ENCODE data around the gene TMPRSS12.

DNA sequence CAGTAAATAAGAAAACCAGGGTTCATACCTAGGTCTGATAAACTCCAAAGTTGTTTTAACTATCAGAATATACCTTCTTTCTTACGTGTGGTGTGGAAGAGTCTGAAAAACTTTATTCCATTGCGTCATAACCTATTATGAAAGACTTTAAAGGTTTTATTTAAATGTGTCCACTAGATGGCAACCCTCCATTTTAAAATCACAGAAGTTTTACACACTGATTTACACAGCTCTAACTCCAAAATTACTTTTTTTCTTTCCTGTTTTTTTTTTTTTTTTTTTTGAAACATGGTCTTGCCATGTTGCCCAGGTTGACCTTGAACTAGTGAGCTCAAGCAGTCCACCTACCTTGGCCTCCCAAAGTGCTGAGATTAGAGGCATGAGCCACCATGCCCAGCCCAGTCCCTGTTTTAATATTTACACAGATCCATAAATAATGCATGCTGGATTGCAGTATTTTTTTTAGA lies 17.3 kb upstream of the TMPRSS12 start:
- TF ChIP-seq, protein P1, sequence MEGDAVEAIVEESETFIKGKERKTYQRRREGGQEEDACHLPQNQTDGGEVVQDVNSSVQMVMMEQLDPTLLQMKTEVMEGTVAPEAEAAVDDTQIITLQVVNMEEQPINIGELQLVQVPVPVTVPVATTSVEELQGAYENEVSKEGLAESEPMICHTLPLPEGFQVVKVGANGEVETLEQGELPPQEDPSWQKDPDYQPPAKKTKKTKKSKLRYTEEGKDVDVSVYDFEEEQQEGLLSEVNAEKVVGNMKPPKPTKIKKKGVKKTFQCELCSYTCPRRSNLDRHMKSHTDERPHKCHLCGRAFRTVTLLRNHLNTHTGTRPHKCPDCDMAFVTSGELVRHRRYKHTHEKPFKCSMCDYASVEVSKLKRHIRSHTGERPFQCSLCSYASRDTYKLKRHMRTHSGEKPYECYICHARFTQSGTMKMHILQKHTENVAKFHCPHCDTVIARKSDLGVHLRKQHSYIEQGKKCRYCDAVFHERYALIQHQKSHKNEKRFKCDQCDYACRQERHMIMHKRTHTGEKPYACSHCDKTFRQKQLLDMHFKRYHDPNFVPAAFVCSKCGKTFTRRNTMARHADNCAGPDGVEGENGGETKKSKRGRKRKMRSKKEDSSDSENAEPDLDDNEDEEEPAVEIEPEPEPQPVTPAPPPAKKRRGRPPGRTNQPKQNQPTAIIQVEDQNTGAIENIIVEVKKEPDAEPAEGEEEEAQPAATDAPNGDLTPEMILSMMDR (IDR thresholded peaks at IDR 0.05), result peak; percentile 69
- TF ChIP-seq TCF7L2 (IDR thresholded peaks at IDR 0.05; ENCODE audit: low read depth, low read length), result no peak
- TF ChIP-seq POLR2AphosphoS5 (IDR thresholded peaks at IDR 0.05; ENCODE audit: low read depth, low read length), result no peak
- TF ChIP-seq, protein P2, sequence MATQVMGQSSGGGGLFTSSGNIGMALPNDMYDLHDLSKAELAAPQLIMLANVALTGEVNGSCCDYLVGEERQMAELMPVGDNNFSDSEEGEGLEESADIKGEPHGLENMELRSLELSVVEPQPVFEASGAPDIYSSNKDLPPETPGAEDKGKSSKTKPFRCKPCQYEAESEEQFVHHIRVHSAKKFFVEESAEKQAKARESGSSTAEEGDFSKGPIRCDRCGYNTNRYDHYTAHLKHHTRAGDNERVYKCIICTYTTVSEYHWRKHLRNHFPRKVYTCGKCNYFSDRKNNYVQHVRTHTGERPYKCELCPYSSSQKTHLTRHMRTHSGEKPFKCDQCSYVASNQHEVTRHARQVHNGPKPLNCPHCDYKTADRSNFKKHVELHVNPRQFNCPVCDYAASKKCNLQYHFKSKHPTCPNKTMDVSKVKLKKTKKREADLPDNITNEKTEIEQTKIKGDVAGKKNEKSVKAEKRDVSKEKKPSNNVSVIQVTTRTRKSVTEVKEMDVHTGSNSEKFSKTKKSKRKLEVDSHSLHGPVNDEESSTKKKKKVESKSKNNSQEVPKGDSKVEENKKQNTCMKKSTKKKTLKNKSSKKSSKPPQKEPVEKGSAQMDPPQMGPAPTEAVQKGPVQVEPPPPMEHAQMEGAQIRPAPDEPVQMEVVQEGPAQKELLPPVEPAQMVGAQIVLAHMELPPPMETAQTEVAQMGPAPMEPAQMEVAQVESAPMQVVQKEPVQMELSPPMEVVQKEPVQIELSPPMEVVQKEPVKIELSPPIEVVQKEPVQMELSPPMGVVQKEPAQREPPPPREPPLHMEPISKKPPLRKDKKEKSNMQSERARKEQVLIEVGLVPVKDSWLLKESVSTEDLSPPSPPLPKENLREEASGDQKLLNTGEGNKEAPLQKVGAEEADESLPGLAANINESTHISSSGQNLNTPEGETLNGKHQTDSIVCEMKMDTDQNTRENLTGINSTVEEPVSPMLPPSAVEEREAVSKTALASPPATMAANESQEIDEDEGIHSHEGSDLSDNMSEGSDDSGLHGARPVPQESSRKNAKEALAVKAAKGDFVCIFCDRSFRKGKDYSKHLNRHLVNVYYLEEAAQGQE (IDR thresholded peaks at IDR 0.05; ENCODE audit: insufficient read depth in 1 of 2, low read depth in 2 of 2, low read length in 1 of 2), result no peak
- TF ChIP-seq SIN3A (IDR thresholded peaks at IDR 0.05; ENCODE audit: borderline replicate concordance, insufficient read depth, low read depth, low read length), result no peak
